MG63 (cell line): ENCODE data around the gene PPP2R5C. TPM values are rescaled to one million over a fixed set of nuclear protein-coding genes. Genes with fewer than 3 reads are reported as not detected.

ENCODE experiments used
- DNase-seq: peaks from one replicate; pipeline ENCODE4 v3.0.0-alpha.2; 2020
- H3K27me3 ChIP-seq: fragments of 250-450 bp; sonication (Bioruptor Pico); 2 replicates; pipeline ENCODE4 v1.5.1; 2020; ENCODE audit warnings: mild to moderate bottlenecking, moderate library complexity
- H3K36me3 ChIP-seq: fragments of 250-450 bp; sonication (Bioruptor Pico); 2 replicates; pipeline ENCODE4 v1.5.1; 2020; ENCODE audit warnings: mild to moderate bottlenecking, moderate library complexity
- H3K4me3 ChIP-seq: fragments of 250-450 bp; sonication (Bioruptor Pico); 2 replicates; pipeline ENCODE4 v1.5.1; 2020; ENCODE audit warnings: mild to moderate bottlenecking, moderate library complexity
- H3K9me3 ChIP-seq: fragments of 250-450 bp; sonication (Bioruptor Pico); 2 replicates; pipeline ENCODE4 v1.5.1; 2020; ENCODE audit warnings: mild to moderate bottlenecking, moderate library complexity
- total RNA-seq: library from RNA; depleted of rRNA; stranded (reverse); fragments of >200 nt; shearing (Covaris generic); gene quantifications from 2 replicates; pipeline ENCODE4 v1.2.3, GENCODE V29; 2014; ENCODE audit warnings: low replicate concordance

Gene PPP2R5C
- total RNA-seq, 1 experiment from 2014 or later, result 53.3 TPM

DNA sequence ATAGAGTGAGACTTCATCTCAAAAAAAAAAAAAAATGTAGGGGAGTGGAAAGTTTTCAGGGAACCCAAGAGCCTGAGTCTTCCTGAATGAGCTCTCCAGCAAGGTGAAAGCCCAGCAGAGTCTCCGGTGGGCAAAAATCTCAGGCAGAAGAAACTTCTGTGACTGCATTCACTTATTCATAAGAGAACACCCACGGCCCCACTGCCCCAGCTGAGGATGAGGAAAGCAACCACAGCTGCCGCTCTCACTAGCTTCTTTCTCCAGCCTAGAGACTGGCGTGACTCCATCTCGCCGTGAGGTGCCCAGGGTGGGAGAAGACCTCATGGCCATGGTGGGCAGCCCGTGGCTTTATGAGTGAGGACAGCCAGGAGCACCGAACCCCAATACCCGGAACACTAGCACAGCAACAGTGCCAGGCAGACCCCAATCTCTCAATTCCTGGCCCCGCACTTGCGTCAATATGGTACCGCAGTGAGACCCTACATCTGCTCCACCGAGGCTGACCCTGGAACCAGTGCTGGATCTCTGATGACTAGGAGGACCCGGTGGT lies 173.2 kb downstream of the PPP2R5C start:
- no peaks in the 10 kb centered on the region for H3K9me3 ChIP-seq
- no peak for DNase-seq
- no peaks in the 10 kb centered on the region for H3K36me3 ChIP-seq
- H3K4me3 ChIP-seq, result no peak overlapping the region
- no peaks in the 10 kb centered on the region for H3K27me3 ChIP-seq

DNA sequence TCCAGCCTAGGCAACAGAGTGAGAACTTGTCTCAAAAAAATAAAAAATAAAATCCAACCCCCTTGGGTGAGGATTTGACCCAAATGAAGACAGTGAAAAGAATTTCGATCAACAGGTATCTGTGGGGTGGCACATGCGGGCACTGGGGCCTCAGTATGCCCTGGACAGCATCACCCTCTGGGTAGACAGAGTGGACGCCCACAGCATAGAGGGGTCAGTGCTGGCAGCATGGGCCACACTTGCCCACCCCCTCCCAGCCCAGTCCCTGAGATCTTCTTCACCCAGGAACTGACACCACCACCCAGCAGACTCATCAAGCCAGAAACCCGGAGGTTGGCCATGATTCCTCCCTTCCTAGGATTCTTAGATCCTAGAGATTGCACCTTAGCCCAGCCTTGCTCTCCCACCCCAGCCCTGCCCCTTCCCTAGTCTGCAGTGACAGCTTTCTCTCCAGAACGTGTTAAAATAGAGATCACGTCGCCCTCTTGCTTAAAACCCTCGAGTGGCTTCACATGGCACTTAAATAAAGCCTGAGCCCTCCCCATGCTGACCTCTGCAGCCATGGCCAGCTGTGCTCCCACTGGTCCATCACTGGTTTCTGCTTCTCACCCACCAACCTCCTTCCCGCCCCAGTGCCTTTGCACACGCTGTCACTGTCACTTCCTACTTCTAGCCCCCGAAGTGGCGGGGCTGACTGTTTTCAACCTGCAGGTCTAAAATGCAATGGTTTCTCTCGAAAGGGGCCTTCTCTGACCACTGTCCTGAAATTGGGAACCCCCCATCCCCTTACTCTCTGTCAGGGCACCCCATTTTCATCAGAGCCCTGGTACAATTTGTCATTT lies 176.6 kb downstream of the PPP2R5C start:
- no peaks in the 10 kb centered on the region for H3K36me3 ChIP-seq
- no peak for DNase-seq
- H3K9me3 ChIP-seq, result no peaks in the 10 kb centered on the region
- H3K4me3 ChIP-seq, result no peak overlapping the region
- H3K27me3 ChIP-seq, result no peaks in the 10 kb centered on the region

DNA sequence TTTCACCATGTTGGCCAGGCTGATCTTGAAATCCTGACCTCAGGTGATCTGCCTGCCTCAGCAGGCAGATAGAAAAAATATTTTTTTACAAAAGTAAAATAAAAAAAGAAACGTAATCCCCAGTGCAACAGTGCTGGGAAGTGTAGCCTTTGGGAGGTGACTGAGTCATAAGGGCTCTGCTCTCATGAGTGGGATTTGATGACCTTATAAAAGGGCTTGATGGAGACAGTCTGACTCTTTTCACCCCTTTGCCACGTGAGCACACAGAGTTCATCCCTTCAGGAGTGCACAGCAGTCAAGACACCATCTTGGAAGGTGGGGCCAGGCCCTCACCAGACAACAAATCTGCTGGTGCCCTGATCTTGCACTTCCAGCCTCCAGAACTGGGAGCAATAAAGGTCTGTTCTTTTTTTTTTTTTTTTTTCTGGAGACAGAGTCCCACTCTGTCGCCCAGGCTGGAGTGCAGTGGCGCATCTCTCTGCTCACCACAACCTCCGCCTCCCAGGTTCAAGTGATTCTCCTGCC lies 178.2 kb downstream of the PPP2R5C start:
- DNase-seq, result no peak
- Histone ChIP-seq H3K9me3 (no peaks in the 10 kb centered on the region), H3K36me3 (no peaks in the 10 kb centered on the region), H3K27me3 (no peaks in the 10 kb centered on the region), H3K4me3 (no peak overlapping the region)

DNA sequence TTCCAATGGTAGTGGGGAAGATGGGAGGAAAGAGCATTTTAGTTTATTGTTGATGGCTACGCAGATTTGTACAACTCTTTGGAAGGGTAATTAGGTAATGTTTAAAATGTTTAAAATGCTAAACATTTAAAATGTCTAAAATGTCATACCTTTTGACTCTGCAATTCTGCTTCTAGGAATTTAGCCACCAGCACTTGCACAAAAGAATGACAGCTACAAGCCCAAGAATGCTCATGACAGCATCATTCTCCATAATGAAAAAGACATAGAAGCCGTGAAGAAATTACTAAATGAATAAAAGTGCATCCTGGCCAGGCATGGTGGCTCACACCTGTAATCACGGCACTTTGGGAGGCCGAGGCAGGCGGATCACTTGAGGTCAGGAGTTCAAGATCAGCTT lies 182.9 kb downstream of the PPP2R5C start:
- Histone ChIP-seq H3K4me3 (no peak overlapping the region), H3K9me3 (no peaks in the 10 kb centered on the region), H3K27me3 (no peaks in the 10 kb centered on the region), H3K36me3 (no peaks in the 10 kb centered on the region)
- no peak for DNase-seq

DNA sequence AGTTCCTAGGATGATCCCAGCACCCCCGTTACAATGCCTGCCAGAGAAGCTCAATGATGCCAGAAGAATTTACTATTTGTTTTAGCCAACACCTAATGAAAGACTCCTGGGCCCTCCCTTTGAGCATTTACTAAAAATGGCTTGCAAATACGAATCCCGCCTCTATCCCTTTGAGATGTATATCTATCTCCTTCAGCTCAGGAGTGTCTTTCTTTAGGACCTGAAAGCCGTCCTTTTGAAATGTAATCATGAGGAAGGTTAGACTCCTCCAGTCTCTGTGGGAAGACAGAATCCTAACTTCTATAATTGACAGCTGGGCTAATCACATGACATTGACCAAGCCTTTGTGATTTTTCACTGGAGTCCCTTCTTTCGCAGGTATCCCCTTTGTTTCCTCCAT lies 183.7 kb downstream of the PPP2R5C start:
- no peak overlapping the region for H3K4me3 ChIP-seq
- no peak for DNase-seq
- no peaks in the 10 kb centered on the region for H3K36me3 ChIP-seq
- no peaks in the 10 kb centered on the region for H3K9me3 ChIP-seq
- no peaks in the 10 kb centered on the region for H3K27me3 ChIP-seq

DNA sequence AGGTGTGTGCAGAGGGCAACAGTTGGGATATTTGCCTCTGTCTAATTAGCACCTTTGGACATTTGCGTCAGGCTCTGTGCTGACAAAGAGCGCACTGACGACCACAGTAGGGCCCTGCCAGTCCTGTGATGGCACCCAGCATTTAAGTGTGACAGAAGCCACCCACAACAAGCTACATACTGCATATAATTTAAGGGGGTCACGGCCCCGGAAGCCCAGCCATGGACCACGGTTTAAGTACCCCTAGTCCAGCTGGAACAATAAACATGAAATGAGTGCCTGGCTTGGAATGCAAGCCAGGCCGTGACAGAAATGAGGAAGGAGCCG lies 186.0 kb downstream of the PPP2R5C start:
- H3K9me3 ChIP-seq, result no peaks in the 10 kb centered on the region
- DNase-seq, result no peak
- H3K27me3 ChIP-seq, result no peaks in the 10 kb centered on the region
- H3K4me3 ChIP-seq, result peak overlapping the region; percentile 78
- no peaks in the 10 kb centered on the region for H3K36me3 ChIP-seq

DNA sequence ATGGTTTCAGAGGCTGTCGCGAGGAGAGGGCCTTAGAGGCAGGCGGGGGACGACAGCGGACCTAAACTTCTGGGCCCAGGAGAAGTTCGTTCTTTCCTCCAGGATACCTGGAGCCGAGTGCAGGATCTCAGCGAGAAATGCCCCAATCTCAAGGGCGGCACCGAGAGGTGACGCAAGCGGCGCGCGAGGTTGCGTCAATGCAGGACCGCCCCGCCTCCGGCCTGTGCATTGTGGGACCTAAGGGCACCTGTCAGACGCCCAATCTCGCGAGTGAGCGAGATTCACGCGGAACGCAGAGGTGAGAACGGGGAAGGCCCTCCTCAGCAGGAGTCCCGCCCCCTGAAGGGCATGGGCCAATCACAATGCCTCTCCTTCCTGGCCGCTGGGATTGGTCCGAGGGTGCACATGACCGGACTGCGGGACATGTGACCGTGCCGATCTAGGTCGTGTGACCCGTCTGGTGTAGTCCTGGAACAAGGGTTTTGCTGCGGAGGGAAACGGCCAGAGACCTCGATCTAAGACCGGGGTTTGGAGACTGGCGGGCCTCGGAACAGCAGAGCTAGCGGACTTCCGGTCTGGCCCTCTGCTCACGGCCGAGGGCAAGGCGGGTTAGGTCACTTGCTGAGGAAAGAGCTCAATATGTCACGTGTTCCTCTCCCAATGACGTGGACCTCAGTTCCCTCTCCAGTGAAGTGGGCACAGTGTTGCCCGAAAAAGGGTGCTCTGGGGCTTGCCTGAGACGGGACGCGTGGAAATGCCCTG lies 186.6 kb downstream of the PPP2R5C start:
- Histone ChIP-seq H3K36me3 (no peaks in the 10 kb centered on the region), H3K27me3 (no peaks in the 10 kb centered on the region), H3K4me3 (peak overlapping the region; percentile 78), H3K9me3 (no peaks in the 10 kb centered on the region)
- peak; percentile 98 for DNase-seq

DNA sequence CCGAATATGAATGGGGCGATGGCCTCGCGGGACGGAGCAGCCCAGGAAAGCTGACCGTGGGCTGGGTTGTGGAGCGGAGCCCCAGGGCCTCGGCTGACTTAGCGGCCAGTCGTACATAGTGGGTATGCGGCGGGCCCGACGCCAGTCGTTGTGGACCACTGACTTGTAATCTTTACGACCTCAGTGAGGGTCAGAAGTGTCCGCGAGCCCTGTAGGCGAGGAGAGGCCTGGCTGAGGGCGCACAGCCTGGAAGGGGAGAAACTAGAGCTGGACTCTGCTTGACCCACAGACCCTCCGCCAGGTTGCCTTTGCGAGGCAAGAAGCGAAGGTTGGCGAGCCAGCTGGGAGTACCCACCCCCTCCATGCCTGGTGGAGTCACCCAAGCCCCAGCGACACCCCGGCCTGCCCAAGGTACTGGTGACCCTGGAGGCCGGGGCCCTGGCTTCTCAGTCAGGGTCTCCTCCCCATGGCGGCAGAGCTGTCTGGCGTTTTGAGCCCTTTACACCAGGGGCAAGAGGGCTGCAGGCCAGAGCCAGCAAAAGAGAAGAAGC lies 187.2 kb downstream of the PPP2R5C start:
- peak overlapping the region; percentile 78 for H3K4me3 ChIP-seq
- H3K9me3 ChIP-seq, result no peaks in the 10 kb centered on the region
- no peaks in the 10 kb centered on the region for H3K36me3 ChIP-seq
- no peak for DNase-seq
- H3K27me3 ChIP-seq, result no peaks in the 10 kb centered on the region

DNA sequence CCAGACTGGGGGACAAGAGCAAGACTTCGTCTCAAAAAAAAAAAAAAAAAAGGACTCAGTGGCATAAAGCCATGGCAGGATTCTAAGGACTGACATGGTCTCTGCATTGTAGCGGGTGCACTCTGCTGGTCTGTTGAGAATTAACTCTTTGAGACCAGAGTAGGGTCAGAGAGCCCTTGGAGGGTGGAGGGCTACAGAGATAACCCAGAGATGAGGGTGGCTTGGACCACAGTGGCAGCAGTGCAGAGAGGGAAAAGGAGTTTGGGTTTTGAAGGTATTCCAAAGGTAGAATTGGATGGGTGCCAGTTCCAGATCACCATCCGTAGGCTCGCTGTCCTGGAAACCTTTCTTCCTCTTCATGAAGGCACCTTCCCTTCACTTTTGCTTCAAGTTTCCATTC lies 188.6 kb downstream of the PPP2R5C start:
- no peaks in the 10 kb centered on the region for H3K9me3 ChIP-seq
- DNase-seq, result no peak
- no peak overlapping the region for H3K4me3 ChIP-seq
- H3K27me3 ChIP-seq, result no peaks in the 10 kb centered on the region
- no peaks in the 10 kb centered on the region for H3K36me3 ChIP-seq

DNA sequence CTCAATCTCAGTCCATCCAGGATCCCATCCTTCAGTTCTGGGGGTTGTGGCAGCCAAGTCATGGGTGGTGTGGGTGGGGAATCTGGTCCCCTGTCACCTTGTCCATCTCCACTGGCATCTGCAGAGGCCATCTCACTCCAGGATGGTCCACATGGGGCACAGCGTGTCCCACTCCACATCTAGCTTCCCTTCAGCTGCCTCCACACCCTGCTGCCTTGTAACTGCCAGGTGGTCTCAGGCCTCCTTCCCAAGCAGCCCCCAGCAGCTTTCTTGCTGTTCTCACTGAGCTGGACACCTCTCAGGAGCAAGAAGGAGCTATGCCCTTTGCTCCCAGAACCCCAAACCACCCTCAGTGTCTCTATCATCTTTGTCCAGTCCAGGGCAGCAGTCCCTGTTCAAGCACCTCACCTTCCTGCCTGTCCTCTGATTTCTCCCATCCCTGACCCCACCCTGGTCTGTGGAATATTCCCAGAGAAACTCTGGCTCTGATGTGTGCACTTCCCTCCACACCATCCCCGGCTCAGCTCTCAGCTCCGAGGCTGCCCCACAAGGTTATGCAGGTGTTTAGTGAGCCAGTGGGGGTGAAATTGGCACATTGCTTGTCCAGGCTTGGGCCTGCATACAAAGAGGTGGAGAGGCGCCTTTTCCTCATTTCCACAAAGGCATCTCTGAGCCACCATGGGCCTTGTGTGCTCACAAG lies 189.2 kb downstream of the PPP2R5C start:
- Histone ChIP-seq H3K4me3 (no peak overlapping the region), H3K9me3 (no peaks in the 10 kb centered on the region), H3K36me3 (no peaks in the 10 kb centered on the region), H3K27me3 (no peaks in the 10 kb centered on the region)
- DNase-seq, result no peak

DNA sequence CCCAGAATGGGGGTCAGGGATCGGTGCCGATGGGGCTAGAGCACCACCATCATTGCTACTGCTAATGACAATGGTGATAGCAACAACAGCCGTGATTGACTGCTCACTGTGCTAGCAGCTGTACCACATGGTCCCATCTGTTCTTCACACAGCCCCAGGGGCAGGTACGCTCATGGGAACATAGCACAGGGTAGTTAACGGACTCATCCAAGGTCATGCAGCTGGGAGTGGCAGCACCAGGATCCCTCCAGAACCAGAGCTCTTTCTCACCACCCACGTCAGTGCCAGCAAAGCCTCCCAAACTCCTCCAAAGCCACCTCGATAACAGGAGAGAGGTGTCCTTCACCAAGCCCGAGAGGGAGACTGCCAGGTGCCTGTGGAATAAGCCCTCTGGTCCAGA lies 191.6 kb downstream of the PPP2R5C start:
- DNase-seq, result no peak
- H3K36me3 ChIP-seq, result no peaks in the 10 kb centered on the region
- H3K9me3 ChIP-seq, result no peaks in the 10 kb centered on the region
- H3K4me3 ChIP-seq, result no peak overlapping the region
- H3K27me3 ChIP-seq, result no peaks in the 10 kb centered on the region

DNA sequence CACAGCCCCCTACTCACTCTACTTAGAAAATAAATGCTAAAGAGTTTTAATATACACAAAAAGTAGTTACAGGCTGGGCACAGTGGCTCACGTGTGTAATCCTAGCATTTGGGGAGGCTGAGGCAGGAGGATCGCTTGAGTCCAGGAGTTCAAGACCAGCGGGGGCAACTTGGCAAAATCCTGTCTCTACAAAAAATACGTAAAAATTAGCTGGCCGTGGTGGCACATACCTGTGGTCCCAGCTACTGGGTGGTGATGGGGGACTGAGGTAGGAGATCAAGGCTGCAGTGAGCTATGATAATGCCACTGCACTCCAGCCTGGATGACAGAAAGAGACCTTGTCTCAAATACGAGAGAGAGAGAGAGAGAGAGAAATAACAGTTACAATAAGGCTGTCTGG lies 193.0 kb downstream of the PPP2R5C start:
- Histone ChIP-seq H3K36me3 (no peaks in the 10 kb centered on the region), H3K9me3 (no peaks in the 10 kb centered on the region), H3K27me3 (no peaks in the 10 kb centered on the region), H3K4me3 (no peak overlapping the region)
- no peak for DNase-seq

DNA sequence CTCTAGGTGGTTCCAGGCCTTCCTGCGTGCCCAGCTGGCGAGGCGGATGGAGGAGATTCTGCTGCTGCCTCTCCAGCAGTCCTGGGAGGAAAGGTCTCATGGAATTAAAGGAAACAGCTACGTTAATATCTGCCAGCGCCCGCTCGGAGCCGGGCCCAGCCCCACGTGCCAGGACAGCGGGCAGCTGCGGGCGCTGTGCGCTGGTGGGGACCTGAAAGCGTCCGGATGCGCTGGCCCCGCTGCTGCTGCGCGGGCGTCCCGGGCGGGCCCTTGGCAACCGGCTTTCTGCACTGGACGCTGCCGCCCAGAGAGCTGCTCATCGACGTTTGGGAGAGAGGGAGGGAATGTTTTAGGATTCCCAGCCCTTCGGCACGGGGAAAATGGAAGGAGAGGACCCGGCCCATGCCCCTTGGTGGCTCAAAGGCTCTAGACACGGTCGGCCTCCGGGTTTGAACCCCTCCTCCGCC lies 194.2 kb downstream of the PPP2R5C start:
- Histone ChIP-seq H3K4me3 (no peak overlapping the region), H3K27me3 (no peaks in the 10 kb centered on the region), H3K36me3 (no peaks in the 10 kb centered on the region), H3K9me3 (no peaks in the 10 kb centered on the region)
- DNase-seq, result no peak

DNA sequence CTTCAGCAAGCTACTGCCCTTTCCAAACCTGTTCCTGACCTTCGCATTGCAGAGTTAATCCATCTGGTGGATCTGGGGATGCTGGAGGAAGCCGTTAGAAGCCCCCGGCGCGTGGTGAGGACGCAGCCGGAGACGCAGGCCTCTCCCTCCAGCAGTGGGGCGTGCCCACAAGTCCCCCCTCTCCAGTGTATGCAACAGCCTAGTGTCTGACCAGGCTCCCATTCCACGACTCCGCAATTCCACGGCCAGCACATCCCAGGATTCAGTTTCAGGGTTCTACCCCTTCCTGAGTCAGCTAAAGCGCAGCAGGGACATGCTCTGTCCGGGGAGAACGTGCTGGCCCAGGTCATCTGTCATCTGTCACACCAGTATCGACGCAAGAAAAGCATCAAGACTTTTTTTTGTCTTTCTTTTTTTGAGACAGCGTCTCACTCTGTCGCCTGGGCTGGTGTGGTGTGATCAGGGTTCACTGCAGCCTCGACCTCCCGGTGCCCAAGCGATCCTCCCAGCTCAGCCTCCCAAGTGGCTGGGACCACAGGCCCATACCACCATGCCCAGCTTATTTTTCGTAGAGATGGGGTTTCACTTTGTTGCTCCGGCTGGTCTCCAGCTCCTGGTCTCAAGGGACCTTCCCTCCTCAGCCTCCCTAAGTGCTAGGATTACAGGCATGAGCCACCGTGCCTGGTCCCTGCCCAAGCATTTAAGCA lies 194.8 kb downstream of the PPP2R5C start:
- DNase-seq, result no peak
- no peaks in the 10 kb centered on the region for H3K9me3 ChIP-seq
- H3K36me3 ChIP-seq, result no peaks in the 10 kb centered on the region

DNA sequence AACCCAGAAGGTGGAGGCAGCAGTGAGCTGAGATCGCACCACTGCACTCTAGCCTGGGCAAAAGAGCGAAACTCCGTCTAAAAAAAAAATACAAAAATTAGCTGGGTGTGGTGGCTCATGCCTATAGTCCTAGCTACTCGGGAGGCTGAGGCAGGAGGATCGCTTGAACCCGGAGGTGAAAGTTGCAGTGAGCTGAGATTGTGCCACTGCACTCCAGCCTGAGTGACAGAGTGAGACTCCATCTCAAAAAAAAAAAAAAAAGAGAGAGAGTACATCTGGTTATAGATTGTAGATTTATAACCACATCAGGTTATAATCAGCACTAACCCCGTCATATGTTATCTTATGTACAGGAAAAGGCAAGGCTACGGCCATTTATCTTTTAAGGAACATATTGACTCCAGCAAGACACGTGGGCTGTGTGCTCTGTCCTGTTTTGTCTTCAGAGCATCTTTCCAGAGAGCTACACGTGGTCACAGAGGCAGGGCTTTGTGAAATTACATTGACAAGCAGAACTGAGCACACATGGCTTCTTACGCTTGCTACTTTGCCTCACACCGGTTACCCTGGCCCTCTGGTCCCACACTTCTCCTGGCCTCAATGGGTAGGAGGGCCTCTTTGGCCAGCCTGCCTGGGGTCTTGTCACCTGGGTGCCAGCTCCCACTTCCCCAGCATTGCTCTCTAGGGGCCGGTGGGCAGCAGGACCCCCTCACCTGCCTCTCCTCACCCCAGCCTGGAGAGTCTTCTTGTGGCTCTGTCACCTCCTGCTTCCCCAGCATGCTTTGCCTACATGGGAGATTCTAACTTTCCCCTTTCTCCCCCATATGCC lies 196.1 kb downstream of the PPP2R5C start:
- no peaks in the 10 kb centered on the region for H3K9me3 ChIP-seq
- DNase-seq, result no peak

More for the DNA sequence above, 194.8 kb downstream of the PPP2R5C start:
- Histone ChIP-seq H3K27me3 (no peaks in the 10 kb centered on the region), H3K4me3 (no peak overlapping the region)

More for the DNA sequence above, 196.1 kb downstream of the PPP2R5C start:
- H3K27me3 ChIP-seq, result no peaks in the 10 kb centered on the region
- H3K4me3 ChIP-seq, result no peak overlapping the region
- no peaks in the 10 kb centered on the region for H3K36me3 ChIP-seq
